Right lung (tissue), 5 donors: ENCODE data around the gene OR52A1. TPM values are rescaled to one million over a fixed set of nuclear protein-coding genes. Genes with fewer than 3 reads are reported as not detected.
A peak's percentile ranks its signal among the peaks of the same experiment; 100 is the strongest.

Source experiments
- DNase-seq, 2 donors: peaks; one replicate each; pipeline ENCODE4 v3.0.0-alpha.2; 2013
- polyA plus RNA-seq, 5 donors: library from polyadenylated mRNA; unstranded; fragments of 120-200 nt; gene quantifications; one replicate each; pipeline versions ENCODE4 v1.2.1 to v1.2.3, GENCODE V29; 2013; ENCODE audit warnings: inconsistent platforms in 1 of 5, low replicate concordance in 1 of 5; ENCODE audit not compliant: insufficient read length in 5 of 5, insufficient read depth in 1 of 5

The OR52A1 gene
- polyA plus RNA-seq, 5 donors = 0.01 to 0.04 (median 0.03) TPM; not detected in 1

GRCh38 chr11:5136261-5136660, 18.3 kb downstream of the OR52A1 start:
- DNase-seq = no peak

- no peak for DNase-seq
These were observed 22.8 kb downstream of the OR52A1 start for GRCh38 chr11:5131584-5132335.

DNA sequence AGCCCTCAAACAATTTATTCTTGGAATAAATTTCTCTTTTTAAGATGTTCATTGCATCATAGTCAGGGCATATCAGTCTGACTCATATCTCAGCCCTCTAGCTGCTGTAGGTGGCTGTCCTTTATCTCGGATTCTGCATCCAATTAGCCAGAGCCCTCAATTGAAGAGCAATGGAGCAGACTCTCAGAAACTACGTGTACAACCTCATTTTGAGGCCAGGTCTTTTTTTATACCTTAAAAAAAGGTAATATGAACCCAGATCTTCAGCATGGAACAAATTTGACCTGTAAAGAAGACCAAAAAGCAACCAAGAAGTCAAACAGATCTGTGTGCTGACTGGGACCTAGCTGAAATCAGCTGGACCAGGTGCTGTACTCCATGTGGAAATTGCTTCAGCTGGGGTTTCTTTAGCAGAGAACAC, 25.1 kb downstream of the OR52A1 start:
- DNase-seq = no peak

DNA sequence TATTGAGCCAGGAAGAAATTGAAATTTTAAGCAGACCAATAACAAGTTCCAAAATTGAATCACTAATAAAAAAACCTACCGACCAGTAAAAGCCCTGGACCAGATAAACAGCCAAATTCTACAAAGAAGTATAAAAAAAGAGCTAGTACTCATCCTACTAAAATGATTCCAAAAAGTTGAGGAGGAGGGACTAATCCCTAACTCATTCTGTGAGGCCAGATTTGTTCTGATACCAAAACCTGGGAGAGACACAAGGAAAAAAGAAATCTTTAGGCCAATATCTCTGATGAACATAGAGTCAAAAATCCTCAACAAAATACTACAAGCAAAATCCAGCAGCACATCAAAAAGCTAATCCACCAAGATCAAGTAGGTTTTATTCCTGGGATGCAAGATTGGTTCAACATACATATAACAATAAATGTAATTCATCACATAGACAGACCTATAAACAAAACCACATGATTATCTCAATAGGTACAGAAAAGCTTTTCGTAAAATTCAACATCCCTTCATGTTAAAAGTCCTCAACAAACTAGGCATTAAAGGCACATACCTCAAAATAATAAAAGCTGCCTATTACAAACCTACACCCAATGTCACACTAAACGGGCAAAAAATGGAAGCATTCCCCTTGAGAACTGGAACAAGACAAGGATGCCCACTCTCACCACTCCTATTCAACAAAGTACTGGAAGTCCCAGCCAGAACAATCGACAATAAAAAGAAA, 29.5 kb downstream of the OR52A1 start:
- no peak for DNase-seq

DNA sequence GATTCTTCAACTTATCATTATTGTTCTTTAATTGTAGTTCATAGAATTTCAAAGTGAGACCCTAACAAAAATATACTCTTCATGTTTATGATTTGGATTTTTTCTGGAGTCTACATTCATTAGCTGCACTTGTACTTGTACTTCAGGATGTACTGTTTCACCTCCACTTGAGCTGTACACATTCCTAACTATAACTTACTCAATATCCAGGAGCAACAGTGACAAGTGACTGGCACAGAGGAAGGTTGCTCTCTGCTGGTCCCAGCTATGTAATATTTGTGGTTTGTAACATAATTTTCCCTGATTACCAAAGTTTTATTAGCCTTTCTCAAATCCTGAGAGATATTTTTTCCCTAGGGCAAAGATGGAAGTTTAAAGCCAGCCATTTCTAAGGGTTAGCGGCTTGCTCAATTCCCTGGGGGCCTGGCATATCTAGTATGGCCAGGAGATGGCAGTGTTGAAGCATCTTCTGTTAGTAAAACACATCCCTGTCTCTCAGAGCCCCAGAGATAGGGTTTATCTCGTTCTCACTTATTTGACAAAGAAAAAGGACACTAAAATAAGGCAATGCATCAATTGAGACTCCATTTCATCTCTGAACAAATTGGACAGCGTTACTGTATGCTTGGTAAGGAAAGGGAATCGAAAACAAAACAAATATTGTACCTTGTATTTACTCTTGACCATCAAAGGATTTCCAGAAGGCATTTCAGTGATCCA, 30.6 kb downstream of the OR52A1 start:
- peak; percentile 31 to 63 for DNase-seq

DNA sequence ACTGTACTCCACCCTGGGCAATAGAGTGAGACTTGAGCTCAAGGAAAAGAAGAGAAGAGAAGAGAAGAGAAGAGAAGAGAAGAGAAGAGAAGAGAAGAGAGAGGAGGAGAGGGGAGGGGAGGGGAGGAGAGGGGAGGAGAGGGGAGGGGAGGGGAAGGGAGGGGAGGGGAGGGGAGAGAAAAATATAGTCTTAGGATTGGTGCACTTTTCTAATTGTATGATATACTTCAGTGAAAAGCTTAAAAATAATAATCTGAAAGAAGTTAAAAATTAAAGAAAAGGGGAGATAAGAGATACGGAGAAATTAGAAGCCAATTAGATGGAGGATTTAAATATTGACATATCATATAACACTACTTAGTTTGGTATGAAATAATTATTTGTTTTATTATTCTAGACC, 35.7 kb downstream of the OR52A1 start:
- no peak for DNase-seq

GRCh38 chr11:5117588-5117987, 37.0 kb downstream of the OR52A1 start:
- no peak for DNase-seq

- no peak for DNase-seq
These were observed 39.2 kb downstream of the OR52A1 start for GRCh38 chr11:5115339-5115738.

DNA sequence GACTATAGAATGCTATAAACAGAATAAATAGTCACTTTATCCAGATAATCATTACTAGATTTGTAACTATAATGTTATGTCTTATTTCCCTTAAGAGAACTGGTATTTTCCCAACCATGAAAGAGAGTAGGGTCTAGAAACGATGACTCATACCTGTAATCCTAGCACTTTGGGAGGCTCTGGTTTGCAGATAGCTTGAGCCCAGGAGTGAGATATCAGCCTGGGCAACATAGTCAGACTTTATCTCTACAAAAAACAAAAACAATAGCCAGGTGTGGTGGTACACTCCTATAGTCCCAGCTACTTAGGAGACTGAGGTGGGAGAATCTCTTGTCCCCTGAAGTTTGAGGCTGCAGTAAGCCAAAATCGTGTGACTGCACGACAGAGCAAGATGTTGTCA, 47.3 kb downstream of the OR52A1 start:
- DNase-seq = no peak

DNA sequence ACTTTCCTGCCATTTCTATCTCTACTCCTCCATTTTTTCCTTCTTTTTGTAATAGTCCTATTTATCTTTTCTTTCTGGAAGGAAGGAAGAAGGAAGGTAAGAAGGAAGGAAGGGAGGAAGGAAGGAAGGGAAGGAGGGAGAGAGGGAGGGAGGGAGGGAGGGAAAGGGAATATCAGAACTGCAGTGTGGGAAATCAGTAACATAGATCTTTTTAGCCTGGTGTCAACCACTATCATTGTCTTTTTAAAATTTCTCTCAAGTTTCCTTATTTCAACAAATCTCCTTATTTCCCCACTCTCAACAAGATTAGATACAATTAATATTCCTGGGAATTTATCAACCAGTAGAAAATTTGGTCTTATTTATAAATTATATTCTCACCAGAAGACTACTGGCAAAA, 51.5 kb downstream of the OR52A1 start:
- DNase-seq = no peak

DNA sequence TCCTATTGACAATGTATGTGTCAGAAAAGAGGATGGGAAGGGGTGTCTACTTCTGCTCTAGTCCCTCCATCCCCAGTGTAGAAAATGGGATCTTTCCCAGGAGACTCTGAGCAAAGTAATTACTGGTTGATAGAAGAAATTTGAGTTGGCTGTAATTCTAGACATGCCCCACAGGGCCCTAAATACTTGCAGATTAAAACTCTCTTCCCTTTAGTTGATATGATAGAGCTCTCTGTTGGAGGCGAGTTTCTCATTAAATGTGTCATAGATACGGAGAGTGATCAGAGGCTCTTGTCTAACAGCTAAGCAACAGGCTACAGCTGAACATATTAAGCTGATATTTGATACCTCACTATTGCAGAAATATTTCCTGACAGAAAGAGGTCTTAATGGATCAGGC, 52.3 kb downstream of the OR52A1 start:
- no peak for DNase-seq

- DNase-seq = no peak
These were observed 58.5 kb downstream of the OR52A1 start for GRCh38 chr11:5096011-5096410.

Other genes starting within 250 kb of the OR52A1 start
- gene OR51G2, start 235.4 kb downstream of the OR52A1 start, polyA plus RNA-seq = not detected
- gene OR51G1, start 230.4 kb downstream of the OR52A1 start, polyA plus RNA-seq = not detected
- gene OR51A4, start 207.2 kb downstream of the OR52A1 start, polyA plus RNA-seq = not detected
- not detected for gene OR51A2, start 199.0 kb downstream of the OR52A1 start, polyA plus RNA-seq
- gene OR51L1, start 159.9 kb downstream of the OR52A1 start, polyA plus RNA-seq = under 1 TPM; 0.01 to 0.04 (median 0.04) TPM
- not detected for gene OR52J3, start 108.2 kb downstream of the OR52A1 start, polyA plus RNA-seq
- gene OR52E2, start 95.1 kb downstream of the OR52A1 start, polyA plus RNA-seq = not detected
- not detected for gene OR52E1, start 85.2 kb downstream of the OR52A1 start, polyA plus RNA-seq
- not detected for gene OR52A5, start 16.4 kb downstream of the OR52A1 start, polyA plus RNA-seq
- not detected for gene OR51V1, start 45.9 kb upstream of the OR52A1 start, polyA plus RNA-seq
- 100 to 1,000 TPM; 224 to 542 (median 306) TPM for gene HBB, start 72.3 kb upstream of the OR52A1 start, polyA plus RNA-seq
- gene HBD, start 79.7 kb upstream of the OR52A1 start, polyA plus RNA-seq = 1 to 10 TPM in 1 of 5 donors, under 1 TPM in 4; 0.53 to 1.7 (median 0.76) TPM
- gene HBG1, start 95.1 kb upstream of the OR52A1 start, polyA plus RNA-seq = 1,000 to 10,000 TPM in 2 of 5 donors, 10 to 100 TPM in 2, 1 to 10 TPM in 1; 5.7 to 2,030 (median 15.8) TPM
- gene HBG2, start 100.0 kb upstream of the OR52A1 start, polyA plus RNA-seq = 1,000 to 10,000 TPM; 2,971 to 7,439 (median 4,881) TPM
- 10 to 100 TPM in 3 of 5 donors, 1 to 10 TPM in 2; 6.2 to 50.3 (median 10.6) TPM for gene HBE1, start 115.2 kb upstream of the OR52A1 start, polyA plus RNA-seq
- under 1 TPM; 0.18 to 0.72 (median 0.38) TPM for gene OR51B4, start 147.2 kb upstream of the OR52A1 start, polyA plus RNA-seq
- gene OR51B2, start 169.5 kb upstream of the OR52A1 start, polyA plus RNA-seq = under 1 TPM in 2 of 5 donors, not detected in 3; 0.16 to 0.32 TPM
- gene OR51B5, start 188.8 kb upstream of the OR52A1 start, polyA plus RNA-seq = 1 to 10 TPM in 1 of 5 donors, under 1 TPM in 4; 0.27 to 1.3 (median 0.53) TPM
- under 1 TPM in 1 of 5 donors, not detected in 4; 0.16 TPM for gene OR51B6, start 196.8 kb upstream of the OR52A1 start, polyA plus RNA-seq
- under 1 TPM in 4 of 5 donors, not detected in 1; 0.06 to 0.13 (median 0.10) TPM for gene OR51M1, start 229.1 kb upstream of the OR52A1 start, polyA plus RNA-seq